CD4-positive, alpha-beta T cell (primary cell): Measurements from ENCODE around the gene PTGIS. TPM values are rescaled to one million over a fixed set of nuclear protein-coding genes. Genes with fewer than 3 reads are reported as not detected.

Experiments used
- ATAC-seq: fragments of 200-7000 bp; cut with Tn5 transposase; one replicate; pipeline ENCODE4 v1.10.0; 2022; ENCODE audit warnings: mild to moderate bottlenecking; ENCODE audit not compliant: poor library complexity
- CTCF ChIA-PET: fragments of 350-600 bp; sonication (Branson Sonifier 250); formaldehyde crosslinking; loops from one replicate; lab custom pipeline; 2021; ENCODE audit warnings: antibody characterized with exemption, inconsistent platforms; lab: Charles Lee
- POLR2A ChIA-PET: fragments of 350-600 bp; sonication (Branson Sonifier 250); formaldehyde crosslinking; loops from one replicate; lab custom pipeline; 2021; ENCODE audit warnings: antibody characterized with exemption, inconsistent platforms; lab: Charles Lee
- DNase-seq, 14 experiments: peaks; one replicate each; pipeline ENCODE4 v3.0.0-alpha.2; 2013 to 2020; ENCODE audit warnings: mixed read lengths in 2 of 14
- H3K27ac ChIP-seq, 2 donors: one replicate each; pipeline versions ENCODE4 v1.5.1 to v1.7.0; 2013; ENCODE audit warnings: low read length in 2 of 2, low read depth in 1 of 2, mild to moderate bottlenecking in 1 of 2
- H3K27me3 ChIP-seq, 2 experiments: 1 replicate in 1 of 2; 2 replicates in 1 of 2; pipeline versions ENCODE4 v1.6.1 to v1.7.0; 2013; ENCODE audit warnings: low read length in 2 of 2, control low read depth in 1 of 2, mild to moderate bottlenecking in 1 of 2, moderate library complexity in 1 of 2; ENCODE audit not compliant: insufficient read depth in 2 of 2, control insufficient read depth in 1 of 2
- H3K36me3 ChIP-seq: one replicate; pipeline ENCODE4 v1.6.1; 2013; ENCODE audit warnings: low read length, control low read depth; ENCODE audit not compliant: insufficient read depth
- H3K4me1 ChIP-seq: one replicate; pipeline ENCODE4 v1.6.1; 2013; ENCODE audit warnings: low read length, control low read depth; ENCODE audit not compliant: insufficient read depth
- H3K4me3 ChIP-seq: one replicate; pipeline ENCODE4 v1.5.1; 2013; ENCODE audit warnings: mild to moderate bottlenecking, low read length, moderate library complexity
- H3K9me3 ChIP-seq, 2 experiments: 1 replicate in 1 of 2; 2 replicates in 1 of 2; pipeline versions ENCODE4 v1.6.1 to v1.7.0; 2013; ENCODE audit warnings: low read length in 2 of 2, mild to moderate bottlenecking in 2 of 2, control low read depth in 1 of 2, moderate library complexity in 1 of 2; ENCODE audit not compliant: control insufficient read depth in 1 of 2, insufficient read depth in 1 of 2
- H3K27ac Mint-ChIP-seq: one replicate; pipeline ENCODE4 v1.8.0; 2020; ENCODE audit warnings: mixed read lengths
- H3K27me3 Mint-ChIP-seq: one replicate; pipeline ENCODE4 v1.8.0; 2021; ENCODE audit warnings: mixed read lengths
- H3K36me3 Mint-ChIP-seq: one replicate; pipeline ENCODE4 v1.8.0; 2021; ENCODE audit warnings: low read depth, mixed read lengths
- H3K4me1 Mint-ChIP-seq: one replicate; pipeline ENCODE4 v1.8.0; 2021; ENCODE audit warnings: low read depth, mixed read lengths
- H3K4me3 Mint-ChIP-seq: one replicate; pipeline ENCODE4 v1.8.0; 2020; ENCODE audit warnings: mild to moderate bottlenecking, mixed read lengths
- H3K9me3 Mint-ChIP-seq: one replicate; pipeline ENCODE4 v1.8.0; 2020; ENCODE audit warnings: mixed read lengths
- CTCF ChIP-seq: fragments of 200-600 bp; IDR thresholded peaks from one replicate; pipeline ENCODE4 v1.8.0; 2022; ENCODE audit warnings: antibody characterized with exemption, mild to moderate bottlenecking
- intact Hi-C, 2 experiments: fragments of 100-400 bp; cut with DNase I in 1 of 2; cut with micrococcal nuclease in 1 of 2; formaldehyde crosslinking; loops; one replicate each; pipeline versions ENCODE4 v1.15.1 to v1.9.0; 2023 to 2025; cut with DNase I, micrococcal nuclease
- total RNA-seq, 174 experiments: library from RNA in 2 of 174; stranded (reverse) in 2 of 174; gene quantifications; one replicate each; pipeline ENCODE4 v1.2.3 and lab custom pipeline; 2021 to 2026

The PTGIS gene
- total RNA-seq, 2 experiments from 2014 or later, result not detected

GRCh38 chr20:49582413-49583334 lies 14.7 kb upstream of the PTGIS start:
- H3K9me3 ChIP-seq, result peaks cover 3 to 9% of the 10 kb centered on the region in 2 experiments
- no peak overlapping the region for H3K4me3 ChIP-seq
- H3K27me3 ChIP-seq, result peaks cover 3 to 4% of the 10 kb centered on the region in 2 experiments
- H3K9me3 Mint-ChIP-seq, result peaks cover 5% of the 10 kb centered on the region
- no peak for DNase-seq
- H3K36me3 ChIP-seq, result no peaks in the 10 kb centered on the region
- TF ChIP-seq CTCF, result no peak
- intact Hi-C loops, result no loop called here
- ChIA-PET CTCF (no interaction called here), POLR2A (no interaction called here)
- H3K4me1 ChIP-seq, result no peaks in the 10 kb centered on the region
- no peak overlapping the region for H3K27ac ChIP-seq
- H3K27ac Mint-ChIP-seq, result no peak overlapping the region
- H3K27me3 Mint-ChIP-seq, result peaks cover 28% of the 10 kb centered on the region
- no peak for ATAC-seq
- no peaks in the 10 kb centered on the region for H3K36me3 Mint-ChIP-seq
- no peak overlapping the region for H3K4me3 Mint-ChIP-seq
- no peaks in the 10 kb centered on the region for H3K4me1 Mint-ChIP-seq

DNA sequence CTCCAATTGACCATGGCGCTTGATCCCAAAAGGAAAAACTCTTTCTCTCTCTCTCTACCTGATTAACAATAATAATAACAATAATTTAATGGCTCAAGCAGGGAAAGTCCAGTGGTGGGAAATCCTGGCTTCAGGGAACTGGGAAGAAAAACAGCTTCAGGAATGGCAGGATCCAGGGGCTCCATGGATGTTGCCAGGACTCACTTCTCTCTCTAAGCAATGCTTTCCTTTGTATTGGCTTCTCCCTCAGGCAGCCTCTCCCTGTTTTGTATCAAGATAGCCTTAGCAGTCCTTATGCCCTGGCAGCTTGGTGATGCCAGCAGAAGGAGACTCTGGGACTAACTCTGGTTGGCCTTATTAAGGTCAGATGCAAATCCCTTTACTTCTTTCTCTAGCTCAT lies 13.5 kb upstream of the PTGIS start:
- intact Hi-C loops, result no loop called here
- Histone ChIP-seq H3K4me1 (no peaks in the 10 kb centered on the region), H3K36me3 (no peaks in the 10 kb centered on the region), H3K27ac (no peak overlapping the region), H3K4me3 (no peak overlapping the region), H3K27me3 (peaks cover 3 to 4% of the 10 kb centered on the region in 2 experiments), H3K9me3 (peaks cover 3 to 9% of the 10 kb centered on the region in 2 experiments)
- TF ChIP-seq CTCF, result no peak
- Mint-ChIP-seq H3K9me3 (peaks cover 5% of the 10 kb centered on the region), H3K4me3 (no peak overlapping the region), H3K36me3 (no peaks in the 10 kb centered on the region), H3K4me1 (no peaks in the 10 kb centered on the region), H3K27ac (no peak overlapping the region), H3K27me3 (peaks cover 28% of the 10 kb centered on the region)
- CTCF ChIA-PET, result no interaction called here
- DNase-seq (no peak), ATAC-seq (no peak)
- POLR2A ChIA-PET, result no interaction called here

DNA sequence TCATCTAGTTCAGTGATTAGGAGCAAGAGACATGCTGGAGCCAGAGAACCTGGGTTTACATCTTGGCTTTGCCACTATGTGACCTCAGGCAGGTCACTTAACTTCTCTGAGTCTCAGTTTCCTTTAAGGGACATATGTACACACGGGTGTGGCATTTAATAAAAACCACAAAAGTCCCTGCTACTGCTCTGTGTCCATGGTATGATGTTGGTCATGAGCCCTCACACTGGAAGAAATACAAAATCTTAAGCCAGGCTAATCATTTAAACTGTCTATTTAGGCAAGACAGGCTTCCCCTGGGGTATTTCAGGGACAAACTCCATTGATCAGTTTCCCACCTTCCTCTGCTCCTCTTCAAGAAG lies 12.9 kb upstream of the PTGIS start:
- peaks cover 5% of the 10 kb centered on the region for H3K9me3 Mint-ChIP-seq
- no peak overlapping the region for H3K27ac Mint-ChIP-seq
- ChIA-PET POLR2A (no interaction called here), CTCF (no interaction called here)
- no peak overlapping the region for H3K27ac ChIP-seq
- peaks cover 27% of the 10 kb centered on the region for H3K27me3 Mint-ChIP-seq
- no peak overlapping the region for H3K4me3 ChIP-seq
- no peaks in the 10 kb centered on the region for H3K36me3 Mint-ChIP-seq
- intact Hi-C loops, result no loop called here
- no peak for ATAC-seq
- no peak for DNase-seq
- no peak for TF ChIP-seq CTCF
- H3K4me1 Mint-ChIP-seq, result no peaks in the 10 kb centered on the region
- H3K4me3 Mint-ChIP-seq, result no peak overlapping the region
- H3K9me3 ChIP-seq, result peaks cover 3 to 9% of the 10 kb centered on the region in 2 experiments
- no peaks in the 10 kb centered on the region for H3K36me3 ChIP-seq
- peaks cover 3 to 4% of the 10 kb centered on the region in 2 experiments for H3K27me3 ChIP-seq
- H3K4me1 ChIP-seq, result no peaks in the 10 kb centered on the region
